GM18507 (cell line): ENCODE data around the gene CD247.
A peak's percentile ranks its signal among the peaks of the same experiment; 100 is the strongest.

Experiments
- DNase-seq: peaks from one replicate; pipeline ENCODE4 v3.0.0; 2011; ENCODE audit warnings: low read depth; ENCODE audit not compliant: insufficient read length; ENCODE audit errors: extremely low spot score
- FAIRE-seq: peaks from 2 replicates; lab custom pipeline; 2011; peaks lifted over from hg19 to GRCh38; lab: Jason Lieb, UNC

Gene CD247

DNA sequence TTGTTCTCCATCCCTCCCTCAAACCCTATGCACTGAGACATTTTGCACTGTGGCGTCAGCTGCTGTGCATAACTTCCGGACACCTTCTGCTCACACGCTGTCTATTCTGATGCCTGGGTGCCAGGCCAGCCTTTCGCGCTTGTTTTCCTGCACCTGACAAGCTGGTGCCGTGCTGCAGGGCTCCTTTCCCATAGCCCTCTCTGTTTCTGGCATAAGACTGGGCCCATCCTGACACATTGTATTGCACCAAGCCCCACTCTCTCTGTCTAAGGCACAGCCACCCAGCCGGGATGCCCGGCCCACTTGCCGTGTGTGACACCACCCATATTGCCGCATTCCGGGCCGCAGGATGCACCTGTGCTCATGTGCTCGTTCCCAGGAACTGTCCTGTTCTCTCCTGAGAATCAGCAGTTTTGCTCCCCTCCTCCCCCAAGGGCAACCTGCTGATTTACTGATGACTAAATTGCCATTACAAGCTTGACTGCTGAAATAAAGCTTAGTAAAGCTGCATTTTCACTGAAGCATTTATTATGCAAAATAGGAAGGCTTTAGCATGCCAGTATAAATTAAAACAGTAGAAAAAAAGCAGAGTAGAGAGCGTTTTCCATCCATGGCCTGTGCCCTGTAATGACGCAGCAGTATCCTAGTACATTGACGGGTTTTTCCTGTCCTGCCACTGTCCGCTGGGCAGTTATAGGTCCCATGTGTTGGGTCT lies 88.0 kb downstream of the CD247 start:
- FAIRE-seq (peak; percentile 60), DNase-seq (no peak)

DNA sequence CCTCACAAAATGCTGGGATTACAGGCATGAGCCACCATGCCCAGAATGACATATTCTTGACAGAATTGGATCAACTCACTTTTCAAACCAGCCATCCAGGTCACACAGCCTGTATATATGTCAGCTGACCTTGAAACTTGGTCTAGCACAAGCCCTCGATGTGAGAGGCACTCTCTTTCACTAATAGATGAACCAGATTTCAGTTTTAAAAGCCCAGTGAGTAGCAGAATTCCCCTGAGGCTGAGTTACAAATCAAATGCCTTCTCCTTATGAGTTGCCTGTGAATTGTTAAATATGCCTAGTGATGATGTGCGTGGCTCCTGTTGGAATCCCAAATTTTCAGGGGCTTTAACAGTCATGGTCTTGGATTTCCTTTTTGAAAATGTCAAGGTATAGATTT lies 88.7 kb downstream of the CD247 start:
- no peak for DNase-seq

DNA sequence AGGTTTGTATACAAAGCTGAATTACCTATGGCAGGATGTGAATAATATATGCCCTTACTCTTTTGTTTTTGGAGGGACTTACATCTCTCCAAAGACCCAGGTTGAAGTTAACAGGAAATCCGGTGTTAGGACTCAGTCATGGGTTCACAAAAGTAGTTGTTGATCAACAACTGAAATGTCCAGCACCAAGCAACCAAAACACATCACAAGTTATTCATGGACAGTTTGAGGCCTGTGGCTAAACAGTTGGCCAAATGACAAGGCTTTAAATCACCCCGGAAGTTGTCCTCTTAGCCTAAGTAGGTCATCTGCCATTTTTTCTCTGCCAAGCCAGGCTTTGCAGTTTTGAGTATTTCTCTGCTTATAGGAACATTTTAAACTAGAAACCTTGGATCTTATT lies 89.9 kb downstream of the CD247 start:
- FAIRE-seq = no peak
- DNase-seq = no peak

More for the DNA sequence above, 88.7 kb downstream of the CD247 start:
- FAIRE-seq = peak; percentile 56

DNA sequence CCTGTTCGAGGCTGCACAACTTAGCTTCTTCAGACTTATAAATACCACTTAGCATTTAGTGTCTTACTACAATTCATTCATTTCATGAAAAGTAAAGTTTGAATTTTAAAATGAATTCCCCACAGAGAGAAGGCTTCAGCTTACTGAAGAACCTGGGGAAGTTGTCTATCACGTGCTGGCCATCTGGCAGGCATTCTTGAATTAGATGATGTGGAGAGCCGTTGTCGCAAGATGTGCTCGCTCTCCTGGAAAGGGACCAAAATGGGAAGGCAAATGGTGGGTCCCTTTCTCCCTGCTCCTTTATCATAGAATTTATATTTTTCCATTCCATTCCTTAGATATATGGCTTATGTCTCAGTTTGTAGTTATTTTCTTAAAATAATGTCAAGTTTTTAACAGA lies 90.5 kb downstream of the CD247 start:
- FAIRE-seq = no peak
- no peak for DNase-seq

DNA sequence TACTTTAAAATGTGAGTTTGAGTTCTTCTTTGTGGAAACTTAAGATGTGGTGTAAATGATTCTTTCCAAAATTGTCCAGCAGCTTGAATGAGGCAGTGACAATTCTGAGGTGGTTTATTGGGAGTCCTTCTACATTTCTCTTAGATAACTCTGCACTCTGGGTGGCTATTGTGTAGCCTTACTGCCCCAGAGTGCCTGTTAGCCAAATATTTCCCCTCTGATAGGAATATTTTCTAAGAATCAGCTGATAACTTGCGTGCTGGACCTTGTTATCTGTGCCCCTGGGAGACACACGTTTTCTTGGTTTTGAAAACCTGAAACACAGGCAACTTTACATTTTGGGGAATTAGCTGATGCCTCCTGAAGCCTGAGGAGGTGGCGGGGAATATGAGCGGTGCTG lies 91.6 kb downstream of the CD247 start:
- no peak for DNase-seq
- no peak for FAIRE-seq

DNA sequence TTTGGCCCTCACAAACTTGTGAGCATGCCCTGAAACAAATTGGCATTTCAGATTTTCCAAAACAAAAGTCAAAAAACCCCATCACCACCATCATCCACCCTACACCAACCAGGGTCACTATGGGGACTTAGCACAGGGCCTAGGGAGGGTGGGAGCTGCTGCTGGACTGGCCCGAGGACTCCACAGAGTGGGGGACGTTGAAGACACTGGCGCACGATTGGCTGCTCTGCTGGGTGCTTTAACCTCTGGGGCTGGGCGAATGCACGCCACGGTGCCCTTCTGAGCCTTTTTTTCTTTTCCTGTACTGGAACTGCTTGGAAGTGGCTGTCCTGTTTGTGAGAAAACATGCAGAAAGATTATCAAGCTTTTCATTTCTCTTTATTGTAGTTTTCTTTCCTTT lies 92.8 kb downstream of the CD247 start:
- no peak for FAIRE-seq
- no peak for DNase-seq

DNA sequence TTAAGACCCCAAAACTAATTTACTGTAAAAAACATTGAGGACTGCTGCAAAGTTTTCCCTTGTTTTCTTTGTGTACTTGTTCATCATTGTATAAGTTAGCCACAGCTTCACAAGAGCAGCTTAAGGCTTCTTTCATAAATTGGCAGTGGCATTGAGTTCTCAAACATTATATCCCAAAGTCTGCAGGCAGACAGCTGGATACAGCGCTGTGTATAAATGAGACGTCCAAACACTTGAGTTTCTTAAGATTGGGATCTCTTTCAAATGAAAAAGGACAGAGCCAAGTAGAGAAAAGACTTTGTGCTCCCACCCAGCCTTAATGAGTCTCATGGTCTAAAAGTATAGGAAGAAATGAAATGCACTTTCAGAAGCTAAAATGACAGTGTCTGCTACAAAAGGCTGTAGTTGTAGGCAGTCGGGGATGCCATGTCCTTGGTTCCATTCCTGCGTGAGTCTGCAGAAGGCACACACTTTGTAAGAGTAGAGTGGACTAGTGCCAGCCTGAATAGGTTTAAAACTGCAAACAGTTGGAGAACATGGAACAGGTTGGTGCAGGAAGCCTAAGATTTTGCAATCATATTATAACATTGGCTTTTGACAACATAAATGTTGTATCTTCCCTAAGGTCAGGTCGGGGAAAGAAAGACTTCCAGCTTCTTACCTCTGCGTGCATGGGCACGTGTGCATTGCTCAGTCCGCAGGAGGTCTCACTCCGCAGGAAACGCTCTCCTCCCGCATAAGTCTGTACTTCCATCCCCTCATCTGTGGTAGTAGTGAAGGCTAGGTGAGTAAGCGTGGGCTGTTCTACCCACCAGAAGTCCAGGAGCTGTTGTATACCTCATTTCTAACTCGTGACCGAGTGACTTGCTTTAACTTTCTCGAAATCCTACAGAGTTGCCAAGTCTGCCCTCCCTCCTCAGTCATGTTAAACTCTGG lies 94.4 kb downstream of the CD247 start:
- DNase-seq = no peak
- FAIRE-seq = no peak

DNA sequence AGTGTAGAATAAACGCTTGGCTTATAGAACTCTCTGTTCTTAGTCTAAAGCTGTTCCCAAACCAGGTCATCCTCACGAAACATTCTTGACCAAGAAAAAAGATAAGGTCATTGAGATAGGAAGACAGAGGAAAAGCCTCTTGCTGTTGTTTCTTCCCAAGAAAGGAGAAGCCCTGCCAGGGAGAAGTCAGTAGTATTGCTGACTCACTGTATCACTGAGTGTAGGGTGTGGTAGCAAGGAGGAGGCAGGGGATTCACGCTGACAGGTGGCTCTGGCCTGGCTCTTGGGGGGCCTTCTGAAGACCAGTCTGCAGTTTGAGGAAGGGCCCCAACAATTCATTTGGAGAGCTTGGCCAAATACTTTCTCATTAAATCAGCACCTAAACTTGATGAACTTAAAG lies 97.8 kb downstream of the CD247 start:
- no peak for DNase-seq
- FAIRE-seq = no peak

DNA sequence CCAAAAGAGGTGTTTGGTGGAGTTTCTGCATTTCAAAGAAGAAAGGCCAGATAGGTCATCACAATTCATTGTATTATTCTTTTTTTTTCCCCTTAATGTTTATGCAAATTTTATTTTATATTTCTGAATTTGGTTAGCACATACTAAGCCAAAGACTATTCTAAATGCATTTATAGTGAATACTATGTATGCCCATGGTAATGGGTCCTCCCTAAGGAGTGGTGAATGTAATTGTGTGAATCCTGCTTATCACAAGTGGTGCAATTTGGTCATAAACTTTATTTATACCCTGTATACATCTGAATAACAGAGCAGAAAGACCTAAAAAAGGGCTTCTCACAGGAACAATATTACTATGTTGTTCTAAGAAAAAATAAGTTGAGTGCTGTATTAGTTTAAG lies 99.1 kb downstream of the CD247 start:
- DNase-seq = no peak
- FAIRE-seq = no peak

DNA sequence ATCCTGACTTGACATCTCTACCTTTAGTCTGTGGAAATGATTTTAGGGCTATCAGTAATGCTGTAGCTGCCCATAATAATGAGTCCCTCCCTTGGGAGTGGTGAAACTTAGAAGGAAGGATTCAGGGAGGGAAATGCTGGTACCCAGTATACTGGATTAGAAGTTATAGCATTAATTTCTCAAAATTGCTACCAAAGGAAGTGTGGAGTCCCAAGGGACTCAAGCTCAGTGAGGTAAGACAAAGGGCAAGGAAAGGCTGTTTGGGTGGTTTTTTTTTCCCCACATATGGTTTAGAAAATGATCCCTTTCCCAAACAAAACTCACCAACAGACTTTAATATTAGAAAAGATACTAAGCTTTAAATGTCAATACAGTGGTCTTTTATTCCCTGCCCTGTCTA lies 99.9 kb downstream of the CD247 start:
- FAIRE-seq (no peak), DNase-seq (no peak)

DNA sequence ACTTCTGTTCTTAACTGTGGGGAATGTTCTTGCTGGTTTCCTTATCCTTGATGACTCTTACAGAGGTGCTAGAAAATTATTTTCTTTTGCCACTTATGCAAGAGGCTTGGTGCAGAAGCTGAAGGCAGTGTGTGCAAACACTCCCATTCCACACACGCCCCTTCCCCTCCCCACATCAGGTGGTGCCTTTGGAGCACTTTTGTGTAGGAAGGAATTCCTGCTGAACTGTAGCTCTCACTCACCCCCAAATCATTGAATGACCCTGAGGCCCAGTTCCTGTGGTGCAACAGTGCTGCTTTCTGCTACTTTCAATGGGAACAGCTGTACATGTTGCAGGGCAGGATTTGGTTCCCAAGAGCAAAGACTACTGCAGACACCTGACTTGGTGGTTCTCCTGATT lies 101.8 kb downstream of the CD247 start:
- DNase-seq (no peak), FAIRE-seq (no peak)

DNA sequence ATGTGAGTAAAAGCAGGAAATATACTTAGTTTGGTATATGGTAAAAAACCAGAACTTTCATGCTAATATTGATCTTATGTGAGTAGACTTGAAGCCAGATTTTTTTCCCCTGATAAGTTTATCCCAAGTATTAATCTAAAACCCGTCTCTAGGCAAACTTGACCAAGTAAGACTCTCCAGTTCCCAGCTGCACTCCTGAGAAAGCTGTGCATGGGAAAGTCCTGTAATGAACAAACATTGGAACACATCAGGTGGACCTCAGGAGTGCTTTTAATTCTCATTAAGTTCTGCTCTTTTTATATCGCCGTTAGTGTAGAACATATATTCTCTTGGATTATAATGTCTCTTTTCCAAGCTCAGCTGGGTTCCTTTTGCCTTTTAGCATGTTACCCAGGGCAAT lies 105.0 kb downstream of the CD247 start:
- peak; percentile 60 for FAIRE-seq
- DNase-seq = no peak

DNA sequence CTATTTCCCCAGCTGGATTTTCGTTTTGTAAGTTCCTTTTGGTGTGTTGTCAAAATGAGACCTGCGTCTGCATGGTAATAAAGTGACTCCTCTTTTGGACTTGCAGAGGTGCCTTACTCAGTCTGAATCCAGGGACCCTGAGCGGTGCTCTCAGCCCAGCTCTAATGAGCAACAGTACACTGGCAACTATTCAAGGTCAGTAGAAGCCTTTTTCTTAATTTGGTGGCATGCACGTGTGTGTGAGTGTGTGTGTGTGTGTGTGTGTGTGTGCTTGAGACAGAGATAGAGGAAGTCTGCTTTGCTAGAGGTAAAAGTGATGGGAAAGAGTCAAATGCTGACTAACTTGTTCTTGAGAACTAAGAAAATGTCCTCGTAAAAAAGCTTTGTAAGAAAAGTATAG lies 105.4 kb downstream of the CD247 start:
- FAIRE-seq (no peak), DNase-seq (no peak)

DNA sequence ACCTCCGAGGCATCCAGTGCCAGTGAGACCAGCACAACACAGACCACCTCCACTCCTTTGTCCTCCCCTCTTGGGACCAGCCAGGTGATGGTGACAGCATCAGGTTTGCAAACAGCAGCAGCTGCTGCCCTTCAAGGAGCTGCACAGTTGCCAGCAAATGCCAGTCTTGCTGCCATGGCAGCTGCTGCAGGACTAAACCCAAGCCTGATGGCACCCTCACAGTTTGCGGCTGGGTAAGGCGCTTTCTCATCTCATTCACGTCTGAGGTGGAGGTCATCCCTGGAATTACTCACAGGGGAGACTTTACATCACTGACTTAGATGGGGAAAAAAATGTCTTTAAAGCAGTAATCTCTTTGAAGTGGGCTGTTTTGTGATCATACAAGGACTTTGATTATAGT lies 106.3 kb downstream of the CD247 start:
- no peak for DNase-seq
- FAIRE-seq = no peak

DNA sequence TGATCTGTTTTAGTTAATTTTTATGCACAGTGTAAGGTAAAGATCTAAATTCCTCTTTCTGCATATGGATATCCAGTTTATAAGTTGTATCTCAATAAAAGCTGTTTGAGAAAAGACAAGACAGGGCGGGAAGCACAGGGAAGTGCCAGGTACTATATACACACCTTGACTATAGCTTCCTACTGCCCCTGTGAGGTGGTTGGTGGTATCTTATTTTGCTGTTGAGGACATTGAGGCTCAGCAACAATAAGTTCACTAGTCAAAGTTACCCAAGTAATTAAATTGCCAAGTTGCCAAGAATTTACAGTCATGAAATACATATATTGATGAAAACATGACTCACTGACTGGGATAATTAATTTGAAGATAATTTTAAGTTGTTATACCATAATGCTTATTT lies 109.1 kb downstream of the CD247 start:
- DNase-seq = no peak
- no peak for FAIRE-seq

DNA sequence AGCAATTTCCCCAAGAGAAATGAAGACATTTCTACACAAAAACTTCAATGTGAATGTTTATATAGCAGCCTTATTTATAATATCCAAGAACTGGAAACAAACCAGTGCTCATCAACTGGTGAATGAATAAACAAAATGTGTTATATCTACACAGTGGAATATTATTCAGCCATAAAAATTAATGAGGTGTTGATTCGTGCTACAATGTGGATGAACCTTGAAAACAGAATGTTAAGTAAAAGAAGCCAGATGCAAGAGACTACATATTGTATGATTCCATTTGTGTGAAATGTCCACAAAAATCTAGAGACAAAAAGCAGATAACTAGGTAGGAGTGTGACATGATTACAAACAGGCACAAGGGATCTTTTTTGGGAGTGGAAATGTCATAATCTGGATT lies 110.0 kb downstream of the CD247 start:
- FAIRE-seq (no peak), DNase-seq (no peak)

DNA sequence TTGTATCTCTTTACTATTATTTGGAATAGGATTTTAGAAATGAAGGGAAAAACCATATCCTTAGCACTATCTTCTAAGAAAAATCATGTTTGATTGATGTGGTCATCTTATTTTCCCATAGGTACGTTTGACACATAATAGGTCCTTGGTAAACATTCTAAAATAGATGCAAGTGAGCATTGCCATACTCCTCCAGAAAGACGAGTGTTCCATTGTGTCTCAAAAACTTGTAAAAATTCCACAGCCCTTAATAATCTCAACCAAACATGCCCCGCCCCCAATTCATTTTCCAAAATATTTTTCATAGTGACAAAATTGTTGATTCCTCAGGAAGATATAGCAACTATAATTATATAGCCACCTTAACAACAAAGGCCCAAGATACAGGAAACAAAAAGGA lies 113.4 kb downstream of the CD247 start:
- no peak for DNase-seq
- FAIRE-seq = no peak

DNA sequence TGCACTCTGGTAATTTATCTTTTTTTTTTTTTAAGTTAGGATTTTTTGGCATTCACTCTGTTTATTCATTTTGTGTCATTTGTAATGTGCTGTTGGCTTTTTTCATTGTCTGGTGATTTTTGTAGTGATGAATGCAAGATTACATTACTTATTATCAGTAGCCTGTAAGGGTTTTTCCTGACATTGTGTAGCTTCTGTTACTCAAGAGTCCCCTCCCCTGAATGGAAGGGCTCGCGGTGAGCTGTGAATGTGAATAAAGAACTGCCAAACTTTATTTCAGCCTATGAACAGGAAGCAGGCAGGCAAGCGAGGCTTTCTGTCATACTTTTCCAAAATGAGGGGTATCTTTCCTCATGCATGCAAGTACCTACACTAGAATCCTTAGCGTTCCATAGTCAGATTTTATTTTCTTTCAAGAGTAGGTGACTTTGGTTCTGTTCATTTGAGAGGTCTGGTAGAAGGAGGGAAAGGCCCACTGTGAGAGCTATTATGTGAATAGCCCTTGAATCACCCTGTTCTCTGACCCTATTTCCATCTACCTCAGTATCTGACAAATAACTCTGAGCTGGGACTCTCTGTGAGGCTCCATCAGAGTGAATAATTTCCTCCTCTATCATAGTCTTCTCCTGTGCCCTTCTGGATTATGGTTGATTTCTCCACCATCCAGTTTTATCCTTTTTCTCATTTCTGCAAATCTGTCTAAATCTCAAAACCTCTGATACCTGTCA lies 114.0 kb downstream of the CD247 start:
- FAIRE-seq (no peak), DNase-seq (no peak)

DNA sequence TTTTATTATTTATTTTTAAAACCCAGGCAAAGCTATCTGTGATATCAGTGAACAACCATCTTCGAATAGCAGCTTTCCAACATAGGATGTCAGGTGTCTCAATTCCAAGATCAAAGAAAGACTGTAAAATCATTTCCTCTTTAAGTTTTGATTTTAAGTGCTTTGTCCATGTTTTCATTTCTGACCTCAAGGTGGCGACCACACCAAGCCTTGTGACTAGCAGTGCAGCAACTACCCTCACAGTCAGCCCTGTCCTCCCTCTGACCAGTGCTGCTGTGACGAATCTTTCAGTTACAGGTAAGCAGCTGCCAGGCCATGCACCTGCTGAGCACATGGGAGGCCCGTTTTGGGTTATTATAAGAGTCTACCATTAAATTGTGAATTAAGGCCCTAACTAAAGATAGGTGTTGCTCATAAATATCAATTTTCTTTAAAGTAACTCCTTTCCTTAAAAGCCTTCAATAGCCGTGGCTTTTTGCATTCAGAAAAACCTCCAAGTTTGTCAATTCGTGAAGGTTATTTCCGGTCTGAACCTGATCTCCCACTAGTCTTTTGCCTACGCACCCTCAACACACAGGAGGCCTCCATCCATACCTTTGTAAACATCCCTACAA lies 117.0 kb downstream of the CD247 start:
- DNase-seq (peak; percentile 4), FAIRE-seq (peak; percentile 83)

DNA sequence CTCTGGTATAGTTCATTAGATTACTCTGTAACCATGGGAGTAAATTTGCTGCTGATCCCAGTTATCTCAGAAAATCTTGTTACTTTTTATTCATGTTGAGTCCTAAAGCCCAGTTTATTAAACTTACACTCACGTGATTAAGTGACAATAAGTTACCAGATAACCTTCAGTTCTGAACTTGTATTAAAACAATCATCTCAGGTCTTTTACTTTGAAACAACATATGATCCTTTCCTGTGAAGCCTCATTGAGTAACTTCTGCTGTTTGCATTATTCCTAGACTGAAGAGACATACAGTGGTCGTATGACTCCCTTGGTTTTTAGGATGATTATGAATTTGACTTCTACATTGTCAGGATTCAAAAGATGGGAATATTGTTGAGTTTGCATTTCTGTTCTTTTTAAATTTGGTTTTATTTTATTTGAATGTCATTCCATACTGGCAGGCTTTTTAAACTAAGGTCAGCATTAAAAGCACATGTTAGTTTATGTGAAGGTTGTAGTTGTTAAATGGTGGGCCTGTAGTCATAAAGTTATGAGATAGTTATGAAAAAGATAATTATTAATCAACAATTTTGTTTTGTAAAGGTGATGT lies 117.9 kb downstream of the CD247 start:
- no peak for DNase-seq
- FAIRE-seq = no peak
